K562 (cell line): ENCODE data around the gene ZDHHC11B. TPM values are rescaled to one million over a fixed set of nuclear protein-coding genes. Genes with fewer than 3 reads are reported as not detected.

Source experiments
- ARID3A ChIP-seq: IDR thresholded peaks from 2 replicates; pipeline ENCODE4 v1.6.1; 2012; ENCODE audit warnings: low read depth, low read length, improper control_type of control experiment, borderline replicate concordance
- DACH1 ChIP-seq: fragments of 450-650 bp; IDR thresholded peaks from 2 replicates; pipeline ENCODE4 v1.6.1; 2018; ENCODE audit not compliant: partially characterized antibody
- ELF4 ChIP-seq: fragments of 450-650 bp; formaldehyde crosslinking; IDR thresholded peaks from 2 replicates; pipeline ENCODE4 v1.4.0; 2022; ENCODE audit warnings: missing genetic modification characterization
- NFIX ChIP-seq: fragments of 250-450 bp; sonication (Bioruptor Pico); IDR thresholded peaks from 2 replicates; pipeline ENCODE4 v1.4.0; 2020; ENCODE audit warnings: low read depth, mild to moderate bottlenecking, moderate library complexity
- SMARCA4 ChIP-seq: fragments of 450-650 bp; IDR thresholded peaks from 2 replicates; pipeline ENCODE4 v1.6.1; 2016
- WHSC1 ChIP-seq: IDR thresholded peaks from one replicate; pipeline ENCODE4 v1.6.1; 2012; ENCODE audit warnings: low read length, control low read depth, inconsistent platforms
- XRCC3 ChIP-seq: fragments of 450-650 bp; IDR thresholded peaks from 2 replicates; pipeline ENCODE4 v1.6.1; 2017; ENCODE audit warnings: mild to moderate bottlenecking, moderate library complexity
- ZC3H11A ChIP-seq: IDR thresholded peaks from 2 replicates; pipeline ENCODE4 v1.6.1; 2012; ENCODE audit warnings: low read depth, low read length, improper control_type of control experiment
- polyA plus RNA-seq, 8 experiments: library from polyadenylated mRNA; depleted of rRNA in 4 of 8; stranded (reverse) in 5 of 8; unstranded in 3 of 8; fragments of >200 nt; fragmentation: Nextera tagmentation in 2 of 8; fragmentation: Illumina TruSeq in 1 of 8; extraction: Ambion mirVana in 2 of 8; extraction: Trizol in 1 of 8; gene quantifications; 2 replicates each; pipeline versions ENCODE4 v1.2.1 to v1.2.3, GENCODE V29; 2011 to 2014; ENCODE audit warnings: inconsistent platforms in 1 of 8, missing spikeins in 1 of 8
- total RNA-seq, 7 experiments: library from RNA; depleted of rRNA in 6 of 7; stranded (reverse); fragments of >200 nt in 6 of 7; fragmentation: Illumina TruSeq in 2 of 7; extraction: Trizol in 2 of 7; gene quantifications; 2 replicates each; pipeline versions ENCODE4 v1.2.1 to v1.2.3, GENCODE V29; 2011 to 2021; ENCODE audit warnings: low replicate concordance in 1 of 7
- TF ChIP-seq, protein P1 (sequence below): fragments of 450-650 bp; IDR thresholded peaks from 2 replicates; pipeline ENCODE4 v1.6.1; 2016; ENCODE audit warnings: mild to moderate bottlenecking, moderate library complexity
- TF ChIP-seq, protein P2 (sequence below), 3 experiments: fragments of 200-800 bp in 1 of 3; fragments of 250-450 bp in 1 of 3; fragments of 450-650 bp in 1 of 3; sonication (Bioruptor Pico) in 1 of 3; sonication (Bioruptor generic) in 1 of 3; formaldehyde crosslinking in 1 of 3; IDR thresholded peaks; 2 replicates each; pipeline versions ENCODE4 v1.6.1 to v1.8.0; 2016 to 2022; ENCODE audit warnings: mild to moderate bottlenecking in 2 of 3, missing genetic modification characterization in 2 of 3, missing compliant biosample characterization in 1 of 3, moderate library complexity in 1 of 3

Gene ZDHHC11B
- total and polyA plus RNA-seq, 9 of the 15 experiments (the other 6 are each of a cell fraction or from before 2014, with no cell fraction given): 0.03 to 0.23 (median 0.15) TPM; not detected in 3

- TF ChIP-seq, protein P1, sequence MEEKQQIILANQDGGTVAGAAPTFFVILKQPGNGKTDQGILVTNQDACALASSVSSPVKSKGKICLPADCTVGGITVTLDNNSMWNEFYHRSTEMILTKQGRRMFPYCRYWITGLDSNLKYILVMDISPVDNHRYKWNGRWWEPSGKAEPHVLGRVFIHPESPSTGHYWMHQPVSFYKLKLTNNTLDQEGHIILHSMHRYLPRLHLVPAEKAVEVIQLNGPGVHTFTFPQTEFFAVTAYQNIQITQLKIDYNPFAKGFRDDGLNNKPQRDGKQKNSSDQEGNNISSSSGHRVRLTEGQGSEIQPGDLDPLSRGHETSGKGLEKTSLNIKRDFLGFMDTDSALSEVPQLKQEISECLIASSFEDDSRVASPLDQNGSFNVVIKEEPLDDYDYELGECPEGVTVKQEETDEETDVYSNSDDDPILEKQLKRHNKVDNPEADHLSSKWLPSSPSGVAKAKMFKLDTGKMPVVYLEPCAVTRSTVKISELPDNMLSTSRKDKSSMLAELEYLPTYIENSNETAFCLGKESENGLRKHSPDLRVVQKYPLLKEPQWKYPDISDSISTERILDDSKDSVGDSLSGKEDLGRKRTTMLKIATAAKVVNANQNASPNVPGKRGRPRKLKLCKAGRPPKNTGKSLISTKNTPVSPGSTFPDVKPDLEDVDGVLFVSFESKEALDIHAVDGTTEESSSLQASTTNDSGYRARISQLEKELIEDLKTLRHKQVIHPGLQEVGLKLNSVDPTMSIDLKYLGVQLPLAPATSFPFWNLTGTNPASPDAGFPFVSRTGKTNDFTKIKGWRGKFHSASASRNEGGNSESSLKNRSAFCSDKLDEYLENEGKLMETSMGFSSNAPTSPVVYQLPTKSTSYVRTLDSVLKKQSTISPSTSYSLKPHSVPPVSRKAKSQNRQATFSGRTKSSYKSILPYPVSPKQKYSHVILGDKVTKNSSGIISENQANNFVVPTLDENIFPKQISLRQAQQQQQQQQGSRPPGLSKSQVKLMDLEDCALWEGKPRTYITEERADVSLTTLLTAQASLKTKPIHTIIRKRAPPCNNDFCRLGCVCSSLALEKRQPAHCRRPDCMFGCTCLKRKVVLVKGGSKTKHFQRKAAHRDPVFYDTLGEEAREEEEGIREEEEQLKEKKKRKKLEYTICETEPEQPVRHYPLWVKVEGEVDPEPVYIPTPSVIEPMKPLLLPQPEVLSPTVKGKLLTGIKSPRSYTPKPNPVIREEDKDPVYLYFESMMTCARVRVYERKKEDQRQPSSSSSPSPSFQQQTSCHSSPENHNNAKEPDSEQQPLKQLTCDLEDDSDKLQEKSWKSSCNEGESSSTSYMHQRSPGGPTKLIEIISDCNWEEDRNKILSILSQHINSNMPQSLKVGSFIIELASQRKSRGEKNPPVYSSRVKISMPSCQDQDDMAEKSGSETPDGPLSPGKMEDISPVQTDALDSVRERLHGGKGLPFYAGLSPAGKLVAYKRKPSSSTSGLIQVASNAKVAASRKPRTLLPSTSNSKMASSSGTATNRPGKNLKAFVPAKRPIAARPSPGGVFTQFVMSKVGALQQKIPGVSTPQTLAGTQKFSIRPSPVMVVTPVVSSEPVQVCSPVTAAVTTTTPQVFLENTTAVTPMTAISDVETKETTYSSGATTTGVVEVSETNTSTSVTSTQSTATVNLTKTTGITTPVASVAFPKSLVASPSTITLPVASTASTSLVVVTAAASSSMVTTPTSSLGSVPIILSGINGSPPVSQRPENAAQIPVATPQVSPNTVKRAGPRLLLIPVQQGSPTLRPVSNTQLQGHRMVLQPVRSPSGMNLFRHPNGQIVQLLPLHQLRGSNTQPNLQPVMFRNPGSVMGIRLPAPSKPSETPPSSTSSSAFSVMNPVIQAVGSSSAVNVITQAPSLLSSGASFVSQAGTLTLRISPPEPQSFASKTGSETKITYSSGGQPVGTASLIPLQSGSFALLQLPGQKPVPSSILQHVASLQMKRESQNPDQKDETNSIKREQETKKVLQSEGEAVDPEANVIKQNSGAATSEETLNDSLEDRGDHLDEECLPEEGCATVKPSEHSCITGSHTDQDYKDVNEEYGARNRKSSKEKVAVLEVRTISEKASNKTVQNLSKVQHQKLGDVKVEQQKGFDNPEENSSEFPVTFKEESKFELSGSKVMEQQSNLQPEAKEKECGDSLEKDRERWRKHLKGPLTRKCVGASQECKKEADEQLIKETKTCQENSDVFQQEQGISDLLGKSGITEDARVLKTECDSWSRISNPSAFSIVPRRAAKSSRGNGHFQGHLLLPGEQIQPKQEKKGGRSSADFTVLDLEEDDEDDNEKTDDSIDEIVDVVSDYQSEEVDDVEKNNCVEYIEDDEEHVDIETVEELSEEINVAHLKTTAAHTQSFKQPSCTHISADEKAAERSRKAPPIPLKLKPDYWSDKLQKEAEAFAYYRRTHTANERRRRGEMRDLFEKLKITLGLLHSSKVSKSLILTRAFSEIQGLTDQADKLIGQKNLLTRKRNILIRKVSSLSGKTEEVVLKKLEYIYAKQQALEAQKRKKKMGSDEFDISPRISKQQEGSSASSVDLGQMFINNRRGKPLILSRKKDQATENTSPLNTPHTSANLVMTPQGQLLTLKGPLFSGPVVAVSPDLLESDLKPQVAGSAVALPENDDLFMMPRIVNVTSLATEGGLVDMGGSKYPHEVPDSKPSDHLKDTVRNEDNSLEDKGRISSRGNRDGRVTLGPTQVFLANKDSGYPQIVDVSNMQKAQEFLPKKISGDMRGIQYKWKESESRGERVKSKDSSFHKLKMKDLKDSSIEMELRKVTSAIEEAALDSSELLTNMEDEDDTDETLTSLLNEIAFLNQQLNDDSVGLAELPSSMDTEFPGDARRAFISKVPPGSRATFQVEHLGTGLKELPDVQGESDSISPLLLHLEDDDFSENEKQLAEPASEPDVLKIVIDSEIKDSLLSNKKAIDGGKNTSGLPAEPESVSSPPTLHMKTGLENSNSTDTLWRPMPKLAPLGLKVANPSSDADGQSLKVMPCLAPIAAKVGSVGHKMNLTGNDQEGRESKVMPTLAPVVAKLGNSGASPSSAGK: no peak
- TF ChIP-seq, protein P2, sequence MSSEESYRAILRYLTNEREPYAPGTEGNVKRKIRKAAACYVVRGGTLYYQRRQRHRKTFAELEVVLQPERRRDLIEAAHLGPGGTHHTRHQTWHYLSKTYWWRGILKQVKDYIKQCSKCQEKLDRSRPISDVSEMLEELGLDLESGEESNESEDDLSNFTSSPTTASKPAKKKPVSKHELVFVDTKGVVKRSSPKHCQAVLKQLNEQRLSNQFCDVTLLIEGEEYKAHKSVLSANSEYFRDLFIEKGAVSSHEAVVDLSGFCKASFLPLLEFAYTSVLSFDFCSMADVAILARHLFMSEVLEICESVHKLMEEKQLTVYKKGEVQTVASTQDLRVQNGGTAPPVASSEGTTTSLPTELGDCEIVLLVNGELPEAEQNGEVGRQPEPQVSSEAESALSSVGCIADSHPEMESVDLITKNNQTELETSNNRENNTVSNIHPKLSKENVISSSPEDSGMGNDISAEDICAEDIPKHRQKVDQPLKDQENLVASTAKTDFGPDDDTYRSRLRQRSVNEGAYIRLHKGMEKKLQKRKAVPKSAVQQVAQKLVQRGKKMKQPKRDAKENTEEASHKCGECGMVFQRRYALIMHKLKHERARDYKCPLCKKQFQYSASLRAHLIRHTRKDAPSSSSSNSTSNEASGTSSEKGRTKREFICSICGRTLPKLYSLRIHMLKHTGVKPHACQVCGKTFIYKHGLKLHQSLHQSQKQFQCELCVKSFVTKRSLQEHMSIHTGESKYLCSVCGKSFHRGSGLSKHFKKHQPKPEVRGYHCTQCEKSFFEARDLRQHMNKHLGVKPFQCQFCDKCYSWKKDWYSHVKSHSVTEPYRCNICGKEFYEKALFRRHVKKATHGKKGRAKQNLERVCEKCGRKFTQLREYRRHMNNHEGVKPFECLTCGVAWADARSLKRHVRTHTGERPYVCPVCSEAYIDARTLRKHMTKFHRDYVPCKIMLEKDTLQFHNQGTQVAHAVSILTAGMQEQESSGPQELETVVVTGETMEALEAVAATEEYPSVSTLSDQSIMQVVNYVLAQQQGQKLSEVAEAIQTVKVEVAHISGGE (CRISPR knock-in tag; IDR thresholded peaks at IDR 0.05): no peak
- TF ChIP-seq ZC3H11A (no peak), SMARCA4 (no peak), ARID3A (no peak), DACH1 (no peak), WHSC1 (no peak), NFIX (CRISPR knock-in tag) (no peak), XRCC3 (no peak), ELF4 (CRISPR knock-in tag) (no peak)
Measured at GRCh38 chr5:760363-761058, 24.0 kb downstream of the ZDHHC11B start (continued).
